HepG2 (cell line): Measurements from ENCODE around the gene SCGB2A2. TPM values are rescaled to one million over a fixed set of nuclear protein-coding genes. Genes with fewer than 3 reads are reported as not detected.
A peak's percentile ranks its signal among the peaks of the same experiment; 100 is the strongest.

ENCODE experiments used
- ARHGAP35 ChIP-seq: sonication (generic); formaldehyde crosslinking; IDR thresholded peaks from 2 replicates; pipeline ENCODE4 v1.9.0; 2022; ENCODE audit warnings: mild to moderate bottlenecking, inconsistent platforms, moderate library complexity, missing genetic modification reagents, borderline replicate concordance
- CBX5 ChIP-seq: sonication (generic); formaldehyde crosslinking; IDR thresholded peaks from 2 replicates; pipeline ENCODE4 v1.4.0; 2020; ENCODE audit warnings: missing genetic modification reagents, borderline replicate concordance
- ELF1 ChIP-seq: sonication (generic); formaldehyde crosslinking; IDR thresholded peaks from 2 replicates; pipeline ENCODE4 v1.4.0; 2020; ENCODE audit warnings: missing genetic modification reagents
- EP300 ChIP-seq, 3 experiments: sonication (generic) in 1 of 3; formaldehyde crosslinking in 1 of 3; IDR thresholded peaks; 2 replicates each; pipeline versions ENCODE4 v1.5.1 to v1.6.1; 2011 to 2020; ENCODE audit warnings: low read depth in 2 of 3, low read length in 2 of 3, borderline replicate concordance in 1 of 3, improper control_type of control experiment in 1 of 3, mild to moderate bottlenecking in 1 of 3, missing genetic modification reagents in 1 of 3, moderate library complexity in 1 of 3
- FOXA1 ChIP-seq, 2 experiments: fragments of 450-650 bp in 1 of 2; sonication (generic) in 1 of 2; formaldehyde crosslinking in 1 of 2; IDR thresholded peaks; 2 replicates each; pipeline versions ENCODE4 v1.4.0 to v1.6.1; 2016 to 2020; ENCODE audit warnings: missing genetic modification reagents in 1 of 2
- FOXA3 ChIP-seq: IDR thresholded peaks from 2 replicates; pipeline ENCODE4 v1.6.1; 2016; ENCODE audit warnings: missing genetic modification reagents, missing compliant biosample characterization
- FOXK1 ChIP-seq: sonication (generic); formaldehyde crosslinking; IDR thresholded peaks from 2 replicates; pipeline ENCODE4 v1.4.0; 2020; ENCODE audit warnings: low read depth, missing genetic modification reagents, borderline replicate concordance
- HMG20A ChIP-seq: IDR thresholded peaks from 2 replicates; pipeline ENCODE4 v1.6.1; 2016; ENCODE audit warnings: borderline replicate concordance
- MBNL3 ChIP-seq: fragments of 250-450 bp; sonication (Bioruptor Pico); conservative IDR thresholded peaks from 2 replicates; pipeline ENCODE4 v1.8.0; 2022; ENCODE audit warnings: mild to moderate bottlenecking, inconsistent platforms
- MED1 ChIP-seq: sonication (generic); formaldehyde crosslinking; IDR thresholded peaks from 2 replicates; pipeline ENCODE4 v1.4.0; 2020; ENCODE audit warnings: missing genetic modification reagents
- PHF5A ChIP-seq: IDR thresholded peaks from one replicate; pipeline ENCODE4 v1.6.1; 2018; ENCODE audit warnings: low read depth, missing genetic modification reagents; ENCODE audit not compliant: unreplicated experiment
- SOX5 ChIP-seq: IDR thresholded peaks from 2 replicates; pipeline ENCODE4 v1.6.1; 2016; ENCODE audit warnings: borderline replicate concordance
- THAP11 ChIP-seq: IDR thresholded peaks from 2 replicates; pipeline ENCODE4 v1.6.1; 2016; ENCODE audit warnings: missing biosample characterization, missing genetic modification reagents
- ZFY ChIP-seq: sonication (generic); formaldehyde crosslinking; IDR thresholded peaks from 2 replicates; pipeline ENCODE4 v1.4.0; 2020; ENCODE audit warnings: missing genetic modification reagents
- ZNF501 ChIP-seq: sonication (generic); formaldehyde crosslinking; IDR thresholded peaks from 2 replicates; pipeline ENCODE4 v1.5.1; 2020; ENCODE audit warnings: mild to moderate bottlenecking, moderate library complexity, missing genetic modification reagents
- ZNF644 ChIP-seq: IDR thresholded peaks from 2 replicates; pipeline ENCODE4 v1.6.1; 2016; ENCODE audit warnings: low read depth
- ZNF747 ChIP-seq: sonication (generic); formaldehyde crosslinking; IDR thresholded peaks from 2 replicates; pipeline ENCODE4 v1.8.1; 2023; ENCODE audit warnings: missing genetic modification reagents, mild to moderate bottlenecking, borderline replicate concordance
- polyA plus RNA-seq, 8 experiments: library from polyadenylated mRNA; depleted of rRNA in 3 of 8; stranded (reverse) in 7 of 8; unstranded in 1 of 8; fragments of >200 nt; fragmentation: Illumina TruSeq in 4 of 8; extraction: Trizol in 4 of 8; gene quantifications; 2 replicates each; pipeline versions ENCODE4 v1.2.1 to v1.2.3, GENCODE V29; 2011 to 2016; ENCODE audit warnings: low read depth in 4 of 8, missing spikeins in 1 of 8, mixed read lengths in 1 of 8; ENCODE audit not compliant: insufficient read depth in 1 of 8
- total RNA-seq, 5 experiments: library from RNA; depleted of rRNA; stranded (reverse); fragments of >200 nt; fragmentation: Illumina TruSeq; extraction: Trizol; gene quantifications; 2 replicates each; pipeline ENCODE4 v1.2.3, GENCODE V29; 2016; ENCODE audit warnings: low read depth in 1 of 5
- TF ChIP-seq, protein P1 (sequence below): sonication (generic); formaldehyde crosslinking; IDR thresholded peaks from 2 replicates; pipeline ENCODE4 v1.5.1; 2020; ENCODE audit warnings: missing genetic modification reagents, mild to moderate bottlenecking, borderline replicate concordance
- TF ChIP-seq, protein P2 (sequence below): sonication (generic); formaldehyde crosslinking; IDR thresholded peaks from 2 replicates; pipeline ENCODE4 v1.8.1; 2023; ENCODE audit warnings: mild to moderate bottlenecking, missing genetic modification reagents
- TF ChIP-seq, protein P3 (sequence below): sonication (generic); formaldehyde crosslinking; conservative IDR thresholded peaks from 2 replicates; pipeline ENCODE4 v1.4.0; 2020; ENCODE audit warnings: mild to moderate bottlenecking, missing genetic modification reagents, moderate library complexity
- TF ChIP-seq, protein P4 (sequence below): IDR thresholded peaks from 2 replicates; pipeline ENCODE4 v1.6.1; 2016; ENCODE audit warnings: control low read depth

The SCGB2A2 gene
- total and polyA plus RNA-seq, 2 of the 13 experiments (the other 11 are each of a cell fraction or from before 2014, with no cell fraction given): 0.12 TPM; not detected in 1

DNA sequence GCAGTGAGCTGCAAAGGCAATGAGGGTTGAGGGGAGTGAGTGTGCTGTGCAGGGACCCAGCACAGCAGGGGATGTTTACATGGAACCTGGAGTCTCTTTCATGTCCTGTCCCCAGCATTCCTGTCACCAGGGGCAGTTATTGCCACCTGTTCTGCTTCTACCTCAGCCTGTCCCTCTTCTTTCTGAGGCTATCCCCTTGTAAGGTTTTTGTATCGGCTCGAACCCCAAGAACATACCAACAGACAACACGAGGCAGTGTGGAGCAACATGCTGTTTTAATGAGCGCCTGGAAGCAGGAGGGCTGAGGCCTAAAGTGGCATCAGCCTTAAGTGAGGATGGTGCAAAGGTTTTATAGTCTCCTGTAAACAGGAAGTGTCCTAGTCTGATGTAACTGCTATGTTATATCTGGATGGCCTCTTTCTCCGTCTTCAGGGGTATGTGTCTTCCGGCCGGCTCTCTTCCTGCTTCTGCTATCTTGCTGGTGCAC, 3.9 kb downstream of the SCGB2A2 start (continued):
- TF ChIP-seq ELF1 (CRISPR knock-in tag) (peak; percentile 46; the same call in 1 of the 2 replicates), ARHGAP35 (no peak), MBNL3 (CRISPR knock-in tag) (no peak), MED1 (CRISPR knock-in tag) (peak; percentile 36; the same call in 1 of the 2 replicates), ZNF644 (CRISPR knock-in tag) (peak; percentile 69), CBX5 (CRISPR knock-in tag) (peak; percentile 31; the same call in 1 of the 2 replicates), ZNF501 (CRISPR knock-in tag) (peak; percentile 50; the same call in 1 of the 2 replicates), SOX5 (CRISPR knock-in tag) (peak; percentile 42; the same call in 1 of the 2 replicates), FOXK1 (CRISPR knock-in tag) (peak; percentile 69; the same call in 1 of the 2 replicates), FOXA1 (IDR thresholded peaks at IDR 0.05) (no peak), FOXA1 (CRISPR knock-in tag; IDR thresholded peaks at IDR 0.05) (peak; percentile 82), PHF5A (CRISPR knock-in tag) (peak; percentile 34), ZNF747 (CRISPR knock-in tag) (no peak), THAP11 (CRISPR knock-in tag) (peak; percentile 49), EP300 (IDR thresholded peaks at IDR 0.05; ENCODE audit: low read depth in 2 of 2, low read length in 2 of 2) (peak in 1 of 2 experiments; percentile 10; a peak in 1 of 4 replicates), EP300 (CRISPR knock-in tag; IDR thresholded peaks at IDR 0.05; ENCODE audit: borderline replicate concordance) (no peak), FOXA3 (CRISPR knock-in tag) (peak; percentile 88), HMG20A (CRISPR knock-in tag) (0 out of 2 replicates have a peak, but pooled peaks have one; percentile 26), ZFY (CRISPR knock-in tag) (peak; percentile 35; the same call in 1 of the 2 replicates)
- TF ChIP-seq, protein P1, sequence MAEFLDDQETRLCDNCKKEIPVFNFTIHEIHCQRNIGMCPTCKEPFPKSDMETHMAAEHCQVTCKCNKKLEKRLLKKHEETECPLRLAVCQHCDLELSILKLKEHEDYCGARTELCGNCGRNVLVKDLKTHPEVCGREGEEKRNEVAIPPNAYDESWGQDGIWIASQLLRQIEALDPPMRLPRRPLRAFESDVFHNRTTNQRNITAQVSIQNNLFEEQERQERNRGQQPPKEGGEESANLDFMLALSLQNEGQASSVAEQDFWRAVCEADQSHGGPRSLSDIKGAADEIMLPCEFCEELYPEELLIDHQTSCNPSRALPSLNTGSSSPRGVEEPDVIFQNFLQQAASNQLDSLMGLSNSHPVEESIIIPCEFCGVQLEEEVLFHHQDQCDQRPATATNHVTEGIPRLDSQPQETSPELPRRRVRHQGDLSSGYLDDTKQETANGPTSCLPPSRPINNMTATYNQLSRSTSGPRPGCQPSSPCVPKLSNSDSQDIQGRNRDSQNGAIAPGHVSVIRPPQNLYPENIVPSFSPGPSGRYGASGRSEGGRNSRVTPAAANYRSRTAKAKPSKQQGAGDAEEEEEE (CRISPR knock-in tag): 0 out of 2 replicates have a peak, but pooled peaks have one; percentile 58
- TF ChIP-seq, protein P2, sequence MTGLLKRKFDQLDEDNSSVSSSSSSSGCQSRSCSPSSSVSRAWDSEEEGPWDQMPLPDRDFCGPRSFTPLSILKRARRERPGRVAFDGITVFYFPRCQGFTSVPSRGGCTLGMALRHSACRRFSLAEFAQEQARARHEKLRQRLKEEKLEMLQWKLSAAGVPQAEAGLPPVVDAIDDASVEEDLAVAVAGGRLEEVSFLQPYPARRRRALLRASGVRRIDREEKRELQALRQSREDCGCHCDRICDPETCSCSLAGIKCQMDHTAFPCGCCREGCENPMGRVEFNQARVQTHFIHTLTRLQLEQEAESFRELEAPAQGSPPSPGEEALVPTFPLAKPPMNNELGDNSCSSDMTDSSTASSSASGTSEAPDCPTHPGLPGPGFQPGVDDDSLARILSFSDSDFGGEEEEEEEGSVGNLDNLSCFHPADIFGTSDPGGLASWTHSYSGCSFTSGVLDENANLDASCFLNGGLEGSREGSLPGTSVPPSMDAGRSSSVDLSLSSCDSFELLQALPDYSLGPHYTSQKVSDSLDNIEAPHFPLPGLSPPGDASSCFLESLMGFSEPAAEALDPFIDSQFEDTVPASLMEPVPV: no peak
- TF ChIP-seq, protein P3, sequence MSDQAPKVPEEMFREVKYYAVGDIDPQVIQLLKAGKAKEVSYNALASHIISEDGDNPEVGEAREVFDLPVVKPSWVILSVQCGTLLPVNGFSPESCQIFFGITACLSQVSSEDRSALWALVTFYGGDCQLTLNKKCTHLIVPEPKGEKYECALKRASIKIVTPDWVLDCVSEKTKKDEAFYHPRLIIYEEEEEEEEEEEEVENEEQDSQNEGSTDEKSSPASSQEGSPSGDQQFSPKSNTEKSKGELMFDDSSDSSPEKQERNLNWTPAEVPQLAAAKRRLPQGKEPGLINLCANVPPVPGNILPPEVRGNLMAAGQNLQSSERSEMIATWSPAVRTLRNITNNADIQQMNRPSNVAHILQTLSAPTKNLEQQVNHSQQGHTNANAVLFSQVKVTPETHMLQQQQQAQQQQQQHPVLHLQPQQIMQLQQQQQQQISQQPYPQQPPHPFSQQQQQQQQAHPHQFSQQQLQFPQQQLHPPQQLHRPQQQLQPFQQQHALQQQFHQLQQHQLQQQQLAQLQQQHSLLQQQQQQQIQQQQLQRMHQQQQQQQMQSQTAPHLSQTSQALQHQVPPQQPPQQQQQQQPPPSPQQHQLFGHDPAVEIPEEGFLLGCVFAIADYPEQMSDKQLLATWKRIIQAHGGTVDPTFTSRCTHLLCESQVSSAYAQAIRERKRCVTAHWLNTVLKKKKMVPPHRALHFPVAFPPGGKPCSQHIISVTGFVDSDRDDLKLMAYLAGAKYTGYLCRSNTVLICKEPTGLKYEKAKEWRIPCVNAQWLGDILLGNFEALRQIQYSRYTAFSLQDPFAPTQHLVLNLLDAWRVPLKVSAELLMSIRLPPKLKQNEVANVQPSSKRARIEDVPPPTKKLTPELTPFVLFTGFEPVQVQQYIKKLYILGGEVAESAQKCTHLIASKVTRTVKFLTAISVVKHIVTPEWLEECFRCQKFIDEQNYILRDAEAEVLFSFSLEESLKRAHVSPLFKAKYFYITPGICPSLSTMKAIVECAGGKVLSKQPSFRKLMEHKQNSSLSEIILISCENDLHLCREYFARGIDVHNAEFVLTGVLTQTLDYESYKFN: peak; percentile 33; the same call in 1 of the 2 replicates
- TF ChIP-seq, protein P4, sequence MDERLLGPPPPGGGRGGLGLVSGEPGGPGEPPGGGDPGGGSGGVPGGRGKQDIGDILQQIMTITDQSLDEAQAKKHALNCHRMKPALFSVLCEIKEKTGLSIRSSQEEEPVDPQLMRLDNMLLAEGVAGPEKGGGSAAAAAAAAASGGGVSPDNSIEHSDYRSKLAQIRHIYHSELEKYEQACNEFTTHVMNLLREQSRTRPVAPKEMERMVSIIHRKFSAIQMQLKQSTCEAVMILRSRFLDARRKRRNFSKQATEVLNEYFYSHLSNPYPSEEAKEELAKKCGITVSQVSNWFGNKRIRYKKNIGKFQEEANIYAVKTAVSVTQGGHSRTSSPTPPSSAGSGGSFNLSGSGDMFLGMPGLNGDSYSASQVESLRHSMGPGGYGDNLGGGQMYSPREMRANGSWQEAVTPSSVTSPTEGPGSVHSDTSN (CRISPR knock-in tag): no peak
